SJCRH30 (cell line): ENCODE data around the gene DLD. TPM values are rescaled to one million over a fixed set of nuclear protein-coding genes. Genes with fewer than 3 reads are reported as not detected.
A peak's percentile ranks its signal among the peaks of the same experiment; 100 is the strongest.

Source experiments
- DNase-seq, 2 experiments: peaks; one replicate each; pipeline ENCODE4 v3.0.0-alpha.2; 2015 to 2020
- H3K27ac ChIP-seq: fragments of 250-450 bp; sonication (Bioruptor Pico); 2 replicates; pipeline ENCODE4 v1.5.1; 2020; ENCODE audit warnings: mild to moderate bottlenecking, moderate library complexity
- H3K27me3 ChIP-seq: fragments of 250-450 bp; sonication (Bioruptor Pico); 2 replicates; pipeline ENCODE4 v1.5.1; 2020; ENCODE audit warnings: mild to moderate bottlenecking, moderate library complexity
- H3K36me3 ChIP-seq: fragments of 250-450 bp; sonication (Bioruptor Pico); 2 replicates; pipeline ENCODE4 v1.5.1; 2020; ENCODE audit warnings: mild to moderate bottlenecking, moderate library complexity
- H3K4me1 ChIP-seq: fragments of 250-450 bp; sonication (Bioruptor Pico); 2 replicates; pipeline ENCODE4 v1.5.1; 2020; ENCODE audit warnings: mild to moderate bottlenecking, moderate library complexity
- H3K4me3 ChIP-seq: fragments of 250-450 bp; sonication (Bioruptor Pico); 2 replicates; pipeline ENCODE4 v1.5.1; 2020; ENCODE audit warnings: mild to moderate bottlenecking, moderate library complexity
- H3K9me3 ChIP-seq: fragments of 250-450 bp; sonication (Bioruptor Pico); replicated peaks from 2 replicates; pipeline ENCODE4 v1.5.1; 2020; ENCODE audit warnings: mild to moderate bottlenecking, moderate library complexity
- total RNA-seq: library from RNA; depleted of rRNA; stranded (reverse); fragments of >200 nt; shearing (Covaris generic); gene quantifications from 2 replicates; pipeline ENCODE4 v1.2.3, GENCODE V29; 2014

DLD gene
- total RNA-seq, 1 experiment from 2014 or later, result 151 TPM

GRCh38 chr7:107860279-107860961 is 30.6 kb upstream of the DLD start:
- DNase-seq, result no peak
- no peak overlapping the region for H3K27ac ChIP-seq
- H3K4me1 ChIP-seq, result no peaks in the 10 kb centered on the region; the same call in 1 of the 2 replicates
- H3K36me3 ChIP-seq, result no peaks in the 10 kb centered on the region
- H3K4me3 ChIP-seq, result no peak overlapping the region
- H3K9me3 ChIP-seq, result no peaks in the 10 kb centered on the region
- H3K27me3 ChIP-seq, result 0 out of 2 replicates have a peak, but pooled peaks cover 5% of the 10 kb centered on the region

GRCh38 chr7:107860981-107861652 is 29.9 kb upstream of the DLD start:
- DNase-seq, result no peak
- H3K36me3 ChIP-seq, result no peaks in the 10 kb centered on the region
- H3K9me3 ChIP-seq, result no peaks in the 10 kb centered on the region
- 0 out of 2 replicates have a peak, but pooled peaks cover 5% of the 10 kb centered on the region for H3K27me3 ChIP-seq
- H3K4me1 ChIP-seq, result peaks cover 2% of the 10 kb centered on the region; the same call in 1 of the 2 replicates
- H3K27ac ChIP-seq, result no peak overlapping the region
- H3K4me3 ChIP-seq, result no peak overlapping the region

GRCh38 chr7:107865956-107866775 is 24.8 kb upstream of the DLD start:
- Histone ChIP-seq H3K4me1 (peaks cover 13% of the 10 kb centered on the region; the same call in 1 of the 2 replicates), H3K27ac (no peak overlapping the region)

GRCh38 chr7:107867858-107868466 is 23.0 kb upstream of the DLD start:
- Histone ChIP-seq H3K27me3 (no peaks in the 10 kb centered on the region), H3K9me3 (no peaks in the 10 kb centered on the region), H3K36me3 (no peaks in the 10 kb centered on the region), H3K27ac (no peak overlapping the region), H3K4me1 (peaks cover 14% of the 10 kb centered on the region; the same call in 1 of the 2 replicates), H3K4me3 (no peak overlapping the region)
- no peak for DNase-seq

More at GRCh38 chr7:107865956-107866775, 24.8 kb upstream of the DLD start:
- H3K36me3 ChIP-seq, result no peaks in the 10 kb centered on the region
- no peak overlapping the region for H3K4me3 ChIP-seq
- H3K27me3 ChIP-seq, result no peaks in the 10 kb centered on the region
- no peak for DNase-seq
- no peaks in the 10 kb centered on the region for H3K9me3 ChIP-seq

GRCh38 chr7:107870427-107871000 is 20.5 kb upstream of the DLD start:
- H3K36me3 ChIP-seq, result no peaks in the 10 kb centered on the region

GRCh38 chr7:107874111-107874510 is 16.9 kb upstream of the DLD start:
- no peaks in the 10 kb centered on the region for H3K36me3 ChIP-seq

More at GRCh38 chr7:107870427-107871000, 20.5 kb upstream of the DLD start:
- peaks cover 14% of the 10 kb centered on the region; the same call in 1 of the 2 replicates for H3K4me1 ChIP-seq
- DNase-seq, result peak; percentile 51 to 68
- H3K27ac ChIP-seq, result peak overlapping the region; percentile 1; the same call in 1 of the 2 replicates
- H3K9me3 ChIP-seq, result no peaks in the 10 kb centered on the region
- no peak overlapping the region for H3K4me3 ChIP-seq
- no peaks in the 10 kb centered on the region for H3K27me3 ChIP-seq

GRCh38 chr7:107874605-107875446 is 16.2 kb upstream of the DLD start:
- H3K4me3 ChIP-seq, result no peak overlapping the region
- no peak overlapping the region for H3K27ac ChIP-seq
- H3K36me3 ChIP-seq, result no peaks in the 10 kb centered on the region
- DNase-seq, result peak; percentile 51 to 85
- H3K9me3 ChIP-seq, result no peaks in the 10 kb centered on the region
- no peaks in the 10 kb centered on the region for H3K27me3 ChIP-seq
- H3K4me1 ChIP-seq, result peaks cover 11% of the 10 kb centered on the region; the same call in 1 of the 2 replicates

More at GRCh38 chr7:107874111-107874510, 16.9 kb upstream of the DLD start:
- H3K4me3 ChIP-seq, result no peak overlapping the region
- H3K27ac ChIP-seq, result no peak overlapping the region
- H3K9me3 ChIP-seq, result no peaks in the 10 kb centered on the region
- H3K4me1 ChIP-seq, result peaks cover 11% of the 10 kb centered on the region; the same call in 1 of the 2 replicates
- no peak for DNase-seq
- no peaks in the 10 kb centered on the region for H3K27me3 ChIP-seq

GRCh38 chr7:107876916-107877315 is 14.1 kb upstream of the DLD start:
- H3K27me3 ChIP-seq, result no peaks in the 10 kb centered on the region
- no peaks in the 10 kb centered on the region for H3K36me3 ChIP-seq
- H3K27ac ChIP-seq, result no peak overlapping the region
- no peaks in the 10 kb centered on the region for H3K9me3 ChIP-seq
- H3K4me3 ChIP-seq, result no peak overlapping the region
- DNase-seq, result no peak
- no peaks in the 10 kb centered on the region for H3K4me1 ChIP-seq

- Histone ChIP-seq H3K36me3 (no peaks in the 10 kb centered on the region), H3K9me3 (no peaks in the 10 kb centered on the region)
- no peak for DNase-seq
Observed at GRCh38 chr7:107877731-107878382, 13.1 kb upstream of the DLD start.

GRCh38 chr7:107878636-107879035 is 12.3 kb upstream of the DLD start:
- H3K36me3 ChIP-seq, result no peaks in the 10 kb centered on the region
- H3K27me3 ChIP-seq, result no peaks in the 10 kb centered on the region
- H3K27ac ChIP-seq, result no peak overlapping the region
- no peak overlapping the region for H3K4me3 ChIP-seq
- H3K4me1 ChIP-seq, result no peaks in the 10 kb centered on the region
- H3K9me3 ChIP-seq, result no peaks in the 10 kb centered on the region
- DNase-seq, result no peak

More at GRCh38 chr7:107877731-107878382, 13.1 kb upstream of the DLD start:
- Histone ChIP-seq H3K4me1 (no peaks in the 10 kb centered on the region), H3K27me3 (no peaks in the 10 kb centered on the region), H3K4me3 (no peak overlapping the region), H3K27ac (no peak overlapping the region)

GRCh38 chr7:107879400-107880035 is 11.5 kb upstream of the DLD start:
- Histone ChIP-seq H3K4me1 (no peaks in the 10 kb centered on the region), H3K4me3 (no peak overlapping the region), H3K9me3 (no peaks in the 10 kb centered on the region), H3K27me3 (no peaks in the 10 kb centered on the region), H3K36me3 (no peaks in the 10 kb centered on the region), H3K27ac (no peak overlapping the region)
- peak; percentile 40 to 76 for DNase-seq

GRCh38 chr7:107882766-107883165 is 8.2 kb upstream of the DLD start:
- Histone ChIP-seq H3K36me3 (no peaks in the 10 kb centered on the region), H3K27me3 (no peaks in the 10 kb centered on the region), H3K9me3 (no peaks in the 10 kb centered on the region), H3K4me1 (no peaks in the 10 kb centered on the region), H3K4me3 (no peak overlapping the region), H3K27ac (no peak overlapping the region)
- no peak for DNase-seq
